Measurements from ENCODE around the gene PDXK. TPM values are rescaled to one million over a fixed set of nuclear protein-coding genes. Genes with fewer than 3 reads are reported as not detected.

Gene PDXK
- polyA plus RNA-seq, 1 of the 3 experiments (the other 2 are of a cell fraction), result 85.7 TPM

DNA sequence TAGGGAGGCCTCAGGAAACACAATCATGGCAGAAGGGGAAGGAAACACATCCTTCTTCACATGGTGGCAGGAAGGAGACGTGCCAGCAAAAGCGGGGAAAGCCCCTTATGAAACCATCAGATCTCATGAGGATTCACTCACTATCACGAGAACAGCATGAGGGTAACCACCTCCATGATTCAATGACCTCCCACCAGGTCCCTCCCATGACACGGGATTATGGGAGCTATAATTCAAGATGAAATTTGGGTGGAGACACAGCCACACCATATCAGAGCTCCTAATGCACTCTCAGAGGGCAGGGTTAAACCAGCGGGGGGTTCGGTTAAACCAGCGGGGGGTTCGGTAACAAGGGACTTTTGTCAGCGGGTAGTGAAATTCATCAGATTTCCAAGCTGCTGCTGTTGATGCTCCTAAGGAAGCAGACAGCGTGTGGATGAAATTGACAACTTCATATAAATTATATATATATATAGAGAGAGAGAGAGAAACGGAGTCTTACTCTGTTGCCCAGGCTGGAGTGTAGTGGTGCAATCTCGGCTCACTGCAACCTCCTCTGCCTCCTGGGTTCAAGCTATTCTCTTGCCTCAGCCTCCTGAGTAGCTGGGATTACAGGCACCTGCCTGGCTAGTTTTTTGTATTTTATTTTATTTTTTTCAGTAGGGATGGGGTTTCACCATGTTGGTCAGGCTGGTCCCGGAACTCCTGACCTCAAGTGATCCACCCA lies 52.9 kb downstream of the PDXK start:
- POLR2A ChIA-PET, result interaction anchor here (0.6 to 0.8 kb wide), 2 partner anchors 43 to 939 kb away, joined by 3 to 4 read pairs; no protein-coding TSS in a partner anchor
- CTCF ChIA-PET, result interaction anchor here (1.0 to 1.4 kb wide), 5 partner anchors 10 to 203 kb away, joined by 3 to 6 read pairs (median 3); partner anchors contain the start of gene RRP1
- H3K9ac ChIP-seq, result no peak overlapping the region
- H3F3A ChIP-seq (replicated peaks; ENCODE audit: insufficient read depth), result peaks cover 17% of the 10 kb centered on the region
- H3K9me3 ChIP-seq, result no peaks in the 10 kb centered on the region
- no peak overlapping the region for H2AFZ ChIP-seq (ENCODE audit: low read depth)
- H3K4me1 ChIP-seq (ENCODE audit: control insufficient read depth in 1 of 2, insufficient read depth in 2 of 2, low read depth in 1 of 2, low read length in 1 of 2), result peaks cover 0 to 11% of the 10 kb centered on the region in 2 experiments; a peak in 2 of 4 replicates
- no peaks in the 10 kb centered on the region for H3K27me3 ChIP-seq (ENCODE audit: insufficient read depth)
- no peak overlapping the region for H3K4me3 ChIP-seq (ENCODE audit: low read depth in 2 of 2, low read length in 1 of 2)
- no peak overlapping the region for H3K27ac ChIP-seq (ENCODE audit: low read depth in 2 of 2, low read length in 1 of 2)
- peaks cover 17% of the 10 kb centered on the region; the same call in 1 of the 2 replicates for H3K79me2 ChIP-seq (ENCODE audit: insufficient read depth)
- no peak for DNase-seq
- H3K36me3 ChIP-seq (replicated peaks in 1 of 2; ENCODE audit: control insufficient read depth in 1 of 2, insufficient read depth in 2 of 2, low read length in 1 of 2), result peaks cover 10 to 13% of the 10 kb centered on the region in 2 experiments
- H3K4me2 ChIP-seq, result no peak overlapping the region
- H3K9me2 ChIP-seq, result no peaks in the 10 kb centered on the region
- no peaks in the 10 kb centered on the region for H4K20me1 ChIP-seq (ENCODE audit: insufficient read depth)
- 91% methylated on average over 13 of the region's 13 CpGs for WGBS (ENCODE audit: low lambda C conversion rate)
- TF ChIP-seq, protein P1, sequence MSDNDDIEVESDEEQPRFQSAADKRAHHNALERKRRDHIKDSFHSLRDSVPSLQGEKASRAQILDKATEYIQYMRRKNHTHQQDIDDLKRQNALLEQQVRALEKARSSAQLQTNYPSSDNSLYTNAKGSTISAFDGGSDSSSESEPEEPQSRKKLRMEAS (IDR thresholded peaks at IDR 0.05; ENCODE audit: low read depth), result no peak

DNA sequence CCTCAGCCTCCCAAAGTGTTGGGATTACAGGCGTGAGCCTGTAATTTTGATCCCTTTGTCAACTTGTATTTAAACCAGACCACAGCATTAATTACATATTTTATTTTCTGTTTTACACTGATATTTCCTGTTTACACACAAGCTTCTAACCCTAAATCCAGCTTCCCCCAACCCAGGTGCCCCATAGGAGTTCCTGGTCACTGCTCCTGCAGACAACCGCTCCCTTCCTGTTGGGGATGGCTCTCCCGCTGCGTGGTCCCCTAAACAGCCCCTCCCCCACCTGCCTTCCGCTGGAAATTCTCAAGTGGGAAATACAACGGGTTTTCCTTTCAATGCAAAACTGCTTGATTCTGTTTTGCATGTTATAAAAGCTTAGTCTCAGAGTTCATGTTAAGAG lies 53.5 kb downstream of the PDXK start:
- TF ChIP-seq SMC3 (IDR thresholded peaks at IDR 0.05; ENCODE audit: low read depth, low read length) (no peak), ELF1 (IDR thresholded peaks at IDR 0.05) (no peak), EP300 (IDR thresholded peaks at IDR 0.05; ENCODE audit: borderline replicate concordance in 1 of 2, low read depth in 1 of 2, low read length in 1 of 2) (no peak), NFIC (IDR thresholded peaks at IDR 0.05; ENCODE audit: borderline replicate concordance) (no peak), GATA2 (CRISPR knock-in tag; IDR thresholded peaks at IDR 0.05) (no peak), FOXJ3 (CRISPR knock-in tag; IDR thresholded peaks at IDR 0.05) (no peak), SIN3A (IDR thresholded peaks at IDR 0.05; ENCODE audit: borderline replicate concordance, low read depth, low read length) (no peak)
- TF ChIP-seq, protein P2, sequence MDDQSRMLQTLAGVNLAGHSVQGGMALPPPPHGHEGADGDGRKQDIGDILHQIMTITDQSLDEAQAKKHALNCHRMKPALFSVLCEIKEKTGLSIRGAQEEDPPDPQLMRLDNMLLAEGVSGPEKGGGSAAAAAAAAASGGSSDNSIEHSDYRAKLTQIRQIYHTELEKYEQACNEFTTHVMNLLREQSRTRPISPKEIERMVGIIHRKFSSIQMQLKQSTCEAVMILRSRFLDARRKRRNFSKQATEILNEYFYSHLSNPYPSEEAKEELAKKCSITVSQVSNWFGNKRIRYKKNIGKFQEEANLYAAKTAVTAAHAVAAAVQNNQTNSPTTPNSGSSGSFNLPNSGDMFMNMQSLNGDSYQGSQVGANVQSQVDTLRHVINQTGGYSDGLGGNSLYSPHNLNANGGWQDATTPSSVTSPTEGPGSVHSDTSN (IDR thresholded peaks at IDR 0.05), result no peak
- TF ChIP-seq, protein P3, sequence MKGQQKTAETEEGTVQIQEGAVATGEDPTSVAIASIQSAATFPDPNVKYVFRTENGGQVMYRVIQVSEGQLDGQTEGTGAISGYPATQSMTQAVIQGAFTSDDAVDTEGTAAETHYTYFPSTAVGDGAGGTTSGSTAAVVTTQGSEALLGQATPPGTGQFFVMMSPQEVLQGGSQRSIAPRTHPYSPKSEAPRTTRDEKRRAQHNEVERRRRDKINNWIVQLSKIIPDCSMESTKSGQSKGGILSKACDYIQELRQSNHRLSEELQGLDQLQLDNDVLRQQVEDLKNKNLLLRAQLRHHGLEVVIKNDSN (IDR thresholded peaks at IDR 0.05; ENCODE audit: borderline replicate concordance, low read depth), result no peak
- TF ChIP-seq, protein P4, sequence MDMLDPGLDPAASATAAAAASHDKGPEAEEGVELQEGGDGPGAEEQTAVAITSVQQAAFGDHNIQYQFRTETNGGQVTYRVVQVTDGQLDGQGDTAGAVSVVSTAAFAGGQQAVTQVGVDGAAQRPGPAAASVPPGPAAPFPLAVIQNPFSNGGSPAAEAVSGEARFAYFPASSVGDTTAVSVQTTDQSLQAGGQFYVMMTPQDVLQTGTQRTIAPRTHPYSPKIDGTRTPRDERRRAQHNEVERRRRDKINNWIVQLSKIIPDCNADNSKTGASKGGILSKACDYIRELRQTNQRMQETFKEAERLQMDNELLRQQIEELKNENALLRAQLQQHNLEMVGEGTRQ (IDR thresholded peaks at IDR 0.05; ENCODE audit: borderline replicate concordance, low read depth, low read length), result no peak
- TF ChIP-seq, protein P1 (IDR thresholded peaks at IDR 0.05; ENCODE audit: low read depth), result no peak
- TF ChIP-seq, protein P5, sequence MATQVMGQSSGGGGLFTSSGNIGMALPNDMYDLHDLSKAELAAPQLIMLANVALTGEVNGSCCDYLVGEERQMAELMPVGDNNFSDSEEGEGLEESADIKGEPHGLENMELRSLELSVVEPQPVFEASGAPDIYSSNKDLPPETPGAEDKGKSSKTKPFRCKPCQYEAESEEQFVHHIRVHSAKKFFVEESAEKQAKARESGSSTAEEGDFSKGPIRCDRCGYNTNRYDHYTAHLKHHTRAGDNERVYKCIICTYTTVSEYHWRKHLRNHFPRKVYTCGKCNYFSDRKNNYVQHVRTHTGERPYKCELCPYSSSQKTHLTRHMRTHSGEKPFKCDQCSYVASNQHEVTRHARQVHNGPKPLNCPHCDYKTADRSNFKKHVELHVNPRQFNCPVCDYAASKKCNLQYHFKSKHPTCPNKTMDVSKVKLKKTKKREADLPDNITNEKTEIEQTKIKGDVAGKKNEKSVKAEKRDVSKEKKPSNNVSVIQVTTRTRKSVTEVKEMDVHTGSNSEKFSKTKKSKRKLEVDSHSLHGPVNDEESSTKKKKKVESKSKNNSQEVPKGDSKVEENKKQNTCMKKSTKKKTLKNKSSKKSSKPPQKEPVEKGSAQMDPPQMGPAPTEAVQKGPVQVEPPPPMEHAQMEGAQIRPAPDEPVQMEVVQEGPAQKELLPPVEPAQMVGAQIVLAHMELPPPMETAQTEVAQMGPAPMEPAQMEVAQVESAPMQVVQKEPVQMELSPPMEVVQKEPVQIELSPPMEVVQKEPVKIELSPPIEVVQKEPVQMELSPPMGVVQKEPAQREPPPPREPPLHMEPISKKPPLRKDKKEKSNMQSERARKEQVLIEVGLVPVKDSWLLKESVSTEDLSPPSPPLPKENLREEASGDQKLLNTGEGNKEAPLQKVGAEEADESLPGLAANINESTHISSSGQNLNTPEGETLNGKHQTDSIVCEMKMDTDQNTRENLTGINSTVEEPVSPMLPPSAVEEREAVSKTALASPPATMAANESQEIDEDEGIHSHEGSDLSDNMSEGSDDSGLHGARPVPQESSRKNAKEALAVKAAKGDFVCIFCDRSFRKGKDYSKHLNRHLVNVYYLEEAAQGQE (IDR thresholded peaks at IDR 0.05; ENCODE audit: low read depth, low read length), result no peak
- TF ChIP-seq, protein P6, sequence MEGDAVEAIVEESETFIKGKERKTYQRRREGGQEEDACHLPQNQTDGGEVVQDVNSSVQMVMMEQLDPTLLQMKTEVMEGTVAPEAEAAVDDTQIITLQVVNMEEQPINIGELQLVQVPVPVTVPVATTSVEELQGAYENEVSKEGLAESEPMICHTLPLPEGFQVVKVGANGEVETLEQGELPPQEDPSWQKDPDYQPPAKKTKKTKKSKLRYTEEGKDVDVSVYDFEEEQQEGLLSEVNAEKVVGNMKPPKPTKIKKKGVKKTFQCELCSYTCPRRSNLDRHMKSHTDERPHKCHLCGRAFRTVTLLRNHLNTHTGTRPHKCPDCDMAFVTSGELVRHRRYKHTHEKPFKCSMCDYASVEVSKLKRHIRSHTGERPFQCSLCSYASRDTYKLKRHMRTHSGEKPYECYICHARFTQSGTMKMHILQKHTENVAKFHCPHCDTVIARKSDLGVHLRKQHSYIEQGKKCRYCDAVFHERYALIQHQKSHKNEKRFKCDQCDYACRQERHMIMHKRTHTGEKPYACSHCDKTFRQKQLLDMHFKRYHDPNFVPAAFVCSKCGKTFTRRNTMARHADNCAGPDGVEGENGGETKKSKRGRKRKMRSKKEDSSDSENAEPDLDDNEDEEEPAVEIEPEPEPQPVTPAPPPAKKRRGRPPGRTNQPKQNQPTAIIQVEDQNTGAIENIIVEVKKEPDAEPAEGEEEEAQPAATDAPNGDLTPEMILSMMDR (IDR thresholded peaks at IDR 0.05), result no peak
- Histone ChIP-seq H3K79me2 (ENCODE audit: insufficient read depth) (peaks cover 17% of the 10 kb centered on the region; the same call in 1 of the 2 replicates), H3K9me3 (no peaks in the 10 kb centered on the region), H3K27me3 (ENCODE audit: insufficient read depth) (no peaks in the 10 kb centered on the region), H3K9ac (no peak overlapping the region), H3K4me2 (no peak overlapping the region), H2AFZ (ENCODE audit: low read depth) (no peak overlapping the region), H3K9me2 (no peaks in the 10 kb centered on the region), H4K20me1 (ENCODE audit: insufficient read depth) (no peaks in the 10 kb centered on the region), H3K4me3 (ENCODE audit: low read depth in 2 of 2, low read length in 1 of 2) (no peak overlapping the region), H3F3A (replicated peaks; ENCODE audit: insufficient read depth) (peaks cover 17% of the 10 kb centered on the region), H3K27ac (ENCODE audit: low read depth in 2 of 2, low read length in 1 of 2) (no peak overlapping the region), H3K36me3 (replicated peaks in 1 of 2; ENCODE audit: control insufficient read depth in 1 of 2, insufficient read depth in 2 of 2, low read length in 1 of 2) (peaks cover 10 to 13% of the 10 kb centered on the region in 2 experiments), H3K4me1 (ENCODE audit: control insufficient read depth in 1 of 2, insufficient read depth in 2 of 2, low read depth in 1 of 2, low read length in 1 of 2) (peaks cover 0 to 11% of the 10 kb centered on the region in 2 experiments; a peak in 2 of 4 replicates)
- WGBS (ENCODE audit: low lambda C conversion rate), result 90% methylated on average over 6 of the region's 6 CpGs
- ChIA-PET POLR2A (interaction anchor here (0.6 to 0.8 kb wide), 2 partner anchors 44 to 939 kb away, joined by 3 to 4 read pairs; no protein-coding TSS in a partner anchor), CTCF (interaction anchor here (1.0 to 1.3 kb wide), 3 partner anchors 10 to 17 kb away, joined by 3 to 6 read pairs (median 3); partner anchors contain the start of gene RRP1)
- DNase-seq, result no peak

Data from SK-N-SH (cell line).